Hepatocyte (in vitro differentiated cells): ENCODE data around the gene BBOX1.

Experiments used
- CTCF ChIP-seq: fragments of 200-600 bp; sonication (generic); IDR thresholded peaks from 2 replicates; pipeline ENCODE4 v1.5.1; 2016; ENCODE audit warnings: antibody characterized with exemption, mild to moderate bottlenecking; ENCODE audit not compliant: poor library complexity
- EZH2 ChIP-seq: fragments of 200-600 bp; sonication (generic); IDR thresholded peaks from 2 replicates; pipeline ENCODE4 v1.6.1; 2016; ENCODE audit warnings: antibody characterized with exemption, mild to moderate bottlenecking, borderline replicate concordance

DNA sequence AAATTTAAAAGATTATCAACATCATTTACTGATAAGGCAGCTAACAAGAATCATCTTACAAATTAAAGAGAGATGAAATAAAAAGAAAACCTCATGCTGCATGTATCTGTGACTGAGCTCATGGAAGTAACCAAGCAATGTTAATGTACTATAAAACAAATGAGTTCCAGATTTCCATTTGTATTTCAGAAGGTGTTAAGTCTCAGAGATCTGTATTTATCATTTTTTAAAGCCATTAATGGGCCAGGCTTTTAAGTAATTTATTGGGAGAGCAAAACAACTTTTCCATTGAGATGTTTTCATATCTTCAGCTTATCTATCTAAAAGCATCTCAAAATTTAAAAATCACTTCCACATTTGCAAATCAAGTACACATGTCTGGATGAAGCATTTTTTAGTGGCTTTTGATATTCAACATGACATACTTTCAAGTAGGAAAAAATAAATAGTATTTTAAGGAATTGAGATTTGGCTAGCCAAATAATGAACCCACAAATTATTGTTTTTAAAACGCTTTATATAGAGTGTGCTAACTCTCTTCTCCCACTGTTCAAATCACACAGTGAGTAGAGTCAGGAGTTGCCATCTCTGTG, 17.9 kb upstream of the BBOX1 start:
- TF ChIP-seq EZH2 (no peak), CTCF (no peak)
